ENCODE data around the gene GRWD1. TPM values are rescaled to one million over a fixed set of nuclear protein-coding genes. Genes with fewer than 3 reads are reported as not detected.
A peak's percentile ranks its signal among the peaks of the same experiment; 100 is the strongest.

Gene GRWD1
- total RNA-seq, 4 donors from 2014 or later = 9.4 to 49.7 (median 13.6) TPM

- TF ChIP-seq CTCF (IDR thresholded peaks at IDR 0.05) = no peak
- TF ChIP-seq POLR2AphosphoS5 (IDR thresholded peaks at IDR 0.05) = no peak
- no peak for TF ChIP-seq EP300 (IDR thresholded peaks at IDR 0.05; ENCODE audit: low read depth)
- TF ChIP-seq POLR2A (IDR thresholded peaks at IDR 0.05) = no peak
- no peaks in the 10 kb centered on the region for H3K36me3 ChIP-seq
- in situ Hi-C loops (cut with MboI; ENCODE audit: low pct_ligation_motif_present in 1 of 4, low pct_unique_long_range_greater_than_20kb in 1 of 4, low sequenced_read_pairs in 3 of 4) = loop anchor here in 3 of 4 donors (10.0 kb wide), 1 partner anchor 82 kb away; no protein-coding TSS in a partner anchor
- H3K27me3 ChIP-seq = peaks cover 48% of the 10 kb centered on the region
- no peak for DNase-seq
- H3K27ac ChIP-seq = peak overlapping the region in 1 of 4 donors; percentile 25
- H3K4me3 ChIP-seq = peak overlapping the region in 1 of 4 donors; percentile 6
- intact Hi-C loops (cut with DNase I; ENCODE audit: low total_unique reads) = no loop called here
- H3K4me1 ChIP-seq = peaks cover 0 to 20% (median 11%) of the 10 kb centered on the region in 4 donors
- WGBS, 2 donors (ENCODE audit: low coverage in 1 of 2) = 51% methylated on average over 16 of the region's 27 CpGs; no CpG with 5 or more reads in 1 of the 2 donors
- no peaks in the 10 kb centered on the region for H3K9me3 ChIP-seq
These were observed 56.7 kb downstream of the GRWD1 start for GRCh38 chr19:48502350-48503018.

- H3K27ac ChIP-seq = no peak overlapping the region
- DNase-seq = no peak
- peaks cover 25% of the 10 kb centered on the region for H3K27me3 ChIP-seq
- intact Hi-C loops (cut with DNase I; ENCODE audit: low total_unique reads) (no loop called here), in situ Hi-C loops (cut with MboI; ENCODE audit: low pct_ligation_motif_present in 1 of 4, low pct_unique_long_range_greater_than_20kb in 1 of 4, low sequenced_read_pairs in 3 of 4) (loop anchor here (5.0 to 10.0 kb wide), 2 partner anchors 76 to 79 kb away; no protein-coding TSS in a partner anchor)
- WGBS, 2 donors (ENCODE audit: low coverage in 1 of 2) = 86% methylated on average over 5 of the region's 5 CpGs; no CpG with 5 or more reads in 1 of the 2 donors
- H3K4me3 ChIP-seq = no peak overlapping the region
- no peaks in the 10 kb centered on the region for H3K36me3 ChIP-seq
- no peak for TF ChIP-seq POLR2AphosphoS5 (IDR thresholded peaks at IDR 0.05)
- peak; percentile 47 to 79 (median 55) for TF ChIP-seq CTCF (IDR thresholded peaks at IDR 0.05)
- no peaks in the 10 kb centered on the region for H3K9me3 ChIP-seq
- H3K4me1 ChIP-seq = peaks cover 0 to 9% (median 5%) of the 10 kb centered on the region in 4 donors
These were observed 60.5 kb downstream of the GRWD1 start for GRCh38 chr19:48506138-48506733.

Other genes with a start within 250 kb of the GRWD1 start
- 10 to 100 TPM; 13.1 to 48.4 (median 29.4) TPM for gene CARD8, start 190.1 kb upstream of the GRWD1 start, total RNA-seq
- gene ZNF114, start 175.9 kb upstream of the GRWD1 start, total RNA-seq = not detected
- 10 to 100 TPM in 3 of 4 donors, 1 to 10 TPM in 1; 5.2 to 14.3 (median 12.0) TPM for gene EMP3, start 120.4 kb upstream of the GRWD1 start, total RNA-seq
- 10 to 100 TPM in 3 of 4 donors, 1 to 10 TPM in 1; 9.1 to 27.7 (median 15.2) TPM for gene TMEM143, start 82.0 kb upstream of the GRWD1 start, total RNA-seq
- not detected for gene SYNGR4, start 81.6 kb upstream of the GRWD1 start, total RNA-seq
- gene KDELR1, start 54.4 kb upstream of the GRWD1 start, total RNA-seq = 100 to 1,000 TPM in 3 of 4 donors, 10 to 100 TPM in 1; 80.6 to 146 (median 120) TPM
- 1 to 10 TPM in 1 of 4 donors, under 1 TPM in 2, not detected in 1; 0.32 to 3.8 (median 0.41) TPM for gene GRIN2D, start 52.3 kb upstream of the GRWD1 start, total RNA-seq
- gene KCNJ14, start 9.6 kb downstream of the GRWD1 start, total RNA-seq = under 1 TPM in 2 of 4 donors, not detected in 2; 0.41 to 0.64 TPM
- 100 to 1,000 TPM in 2 of 4 donors, 10 to 100 TPM in 2; 61.1 to 410 (median 171) TPM for gene CYTH2, start 23.4 kb downstream of the GRWD1 start, total RNA-seq
- 1 to 10 TPM in 2 of 4 donors, under 1 TPM in 1, not detected in 1; 0.68 to 2.4 (median 1.1) TPM for gene LMTK3, start 65.9 kb downstream of the GRWD1 start, total RNA-seq
- under 1 TPM in 2 of 4 donors, not detected in 2; 0.32 to 0.41 TPM for gene SULT2B1, start 106.2 kb downstream of the GRWD1 start, total RNA-seq
- gene SPACA4, start 160.8 kb downstream of the GRWD1 start, total RNA-seq = not detected
- 100 to 1,000 TPM in 3 of 4 donors, 10 to 100 TPM in 1; 97.0 to 746 (median 203) TPM for gene FAM83E, start 169.1 kb downstream of the GRWD1 start, total RNA-seq
- 1,000 to 10,000 TPM; 1,394 to 2,260 (median 1,686) TPM for gene RPL18, start 173.2 kb downstream of the GRWD1 start, total RNA-seq
- 100 to 1,000 TPM in 1 of 4 donors, 10 to 100 TPM in 3; 41.8 to 185 (median 68.7) TPM for gene SPHK2, start 173.5 kb downstream of the GRWD1 start, total RNA-seq
- 10 to 100 TPM in 3 of 4 donors, 1 to 10 TPM in 1; 8.7 to 13.8 (median 11.6) TPM for gene DBP, start 191.4 kb downstream of the GRWD1 start, total RNA-seq
- 1 to 10 TPM in 2 of 4 donors, not detected in 2; 1.4 to 2.5 TPM for gene CA11, start 200.2 kb downstream of the GRWD1 start, total RNA-seq
- 1 to 10 TPM in 1 of 4 donors, under 1 TPM in 1, not detected in 2; 0.41 to 1.1 TPM for gene NTN5, start 227.0 kb downstream of the GRWD1 start, total RNA-seq
- gene FUT2, start 250.0 kb downstream of the GRWD1 start, total RNA-seq = 10 to 100 TPM; 32.5 to 68.6 (median 55.1) TPM